Ovary (tissue), 9 donors: Measurements from ENCODE around the gene ARL5C. TPM values are rescaled to one million over a fixed set of nuclear protein-coding genes. Genes with fewer than 3 reads are reported as not detected.

Source experiments
- DNase-seq, 5 donors: peaks; one replicate each; pipeline ENCODE4 v3.0.0-alpha.2; 2019 to 2020
- H3K27ac ChIP-seq, 2 donors: fragments of 200-600 bp; one replicate each; pipeline versions ENCODE4 v1.5.1 to v1.8.0; 2019 to 2022
- H3K27me3 ChIP-seq: fragments of 200-600 bp; one replicate; pipeline ENCODE4 v1.8.0; 2022
- H3K36me3 ChIP-seq: fragments of 200-600 bp; sonication (generic); one replicate; pipeline ENCODE4 v1.5.1; 2019
- H3K4me1 ChIP-seq: one replicate; pipeline ENCODE4 v1.8.1; 2013; ENCODE audit warnings: mild to moderate bottlenecking, moderate library complexity; ENCODE audit not compliant: insufficient read depth
- H3K4me3 ChIP-seq: fragments of 200-600 bp; sonication (generic); one replicate; pipeline ENCODE4 v1.5.1; 2017
- H3K9me3 ChIP-seq, 2 donors: fragments of 200-600 bp in 1 of 2; sonication (generic) in 1 of 2; one replicate each; pipeline versions ENCODE4 v1.5.1 to v1.8.1; 2013 to 2019; ENCODE audit warnings: mild to moderate bottlenecking in 1 of 2, moderate library complexity in 1 of 2
- CTCF ChIP-seq, 3 donors: fragments of 450-650 bp in 2 of 3; fragments of 200-600 bp in 1 of 3; IDR thresholded peaks; one replicate each; pipeline versions ENCODE4 v1.5.1 to v1.8.0; 2016 to 2022; ENCODE audit warnings: antibody characterized with exemption in 3 of 3, mild to moderate bottlenecking in 1 of 3
- EP300 ChIP-seq: sonication (generic); formaldehyde crosslinking; IDR thresholded peaks from one replicate; pipeline ENCODE4 v1.6.1; 2017; ENCODE audit warnings: antibody characterized with exemption
- POLR2A ChIP-seq: fragments of 450-650 bp; IDR thresholded peaks from one replicate; pipeline ENCODE4 v1.6.1; 2017; ENCODE audit warnings: antibody characterized with exemption, mild to moderate bottlenecking, moderate library complexity
- WGBS, 3 donors: extraction: QIAGEN DNeasy Blood & Tissue Kit in 1 of 3; methylation state at CpG; one replicate each; pipeline versions ENCODE4 v1.1.5 to v1.1.7; 2013 to 2017; 5-methylcytosine and 5-hydroxymethylcytosine counted together
- intact Hi-C, 4 donors: fragments of 100-400 bp; cut with DNase I; formaldehyde crosslinking; loops; one replicate each; pipeline versions ENCODE4 v1.11.0 to v1.15.1; 2022 to 2023
- polyA plus RNA-seq, 2 donors: library from polyadenylated mRNA; stranded (reverse); fragments of 200-250 nt in 1 of 2; fragments of 350-450 nt in 1 of 2; fragmentation: Illumina TruSeq in 1 of 2; extraction: RNeasy Lipid Tissue Mini Kit (QIAGEN cat#74804) in 1 of 2; gene quantifications; one replicate each; pipeline ENCODE4 v1.2.3, GENCODE V29; 2013 to 2014
- total RNA-seq, 7 donors: library from RNA; depleted of rRNA in 2 of 7; stranded (reverse); fragments of >200 nt in 2 of 7; fragmentation: NEBNext Ultra II Directional in 3 of 7; extraction: Animal tissue kit (Norgen Biotek cat#: 25700) in 3 of 7; gene quantifications; one replicate each; pipeline versions ENCODE4 v1.1.0 to v1.2.4, GENCODE V29; 2016 to 2023
- donor health status: DM: no; HTN: no; CAD: no; lungs with moderate emphysema.
- donor health status: DM: no; HTN: no; CAD: no.
- donor health status: Bipolar disorder and iron deficiency.
- donor health status: DM: yes; HTN: yes; CAD: no.
- donor health status: DM: no; HTN: no; CAD: no.
- donor health status: DM: yes; HTN: yes; CAD: no.

The ARL5C gene
- total and polyA plus RNA-seq, 9 donors: not detected

GRCh38 chr17:39205112-39205526, 39.2 kb upstream of the ARL5C start:
- TF ChIP-seq CTCF (IDR thresholded peaks at IDR 0.05): no peak
- TF ChIP-seq POLR2A: no peak
- TF ChIP-seq EP300: no peak
- H3K27me3 ChIP-seq: no peaks in the 10 kb centered on the region
- H3K36me3 ChIP-seq: no peaks in the 10 kb centered on the region
- 69 to 76% (median 71%) methylated on average over 3 of the region's 3 CpGs for WGBS, 3 donors
- no peak for DNase-seq
- H3K4me3 ChIP-seq: no peak overlapping the region
- intact Hi-C loops: loop anchor here in 2 of 4 donors (5.0 kb wide), 1 partner anchor 37 kb away; no protein-coding TSS in a partner anchor
- peaks cover 10% of the 10 kb centered on the region for H3K4me1 ChIP-seq
- no peak overlapping the region for H3K27ac ChIP-seq
- no peaks in the 10 kb centered on the region for H3K9me3 ChIP-seq

GRCh38 chr17:39204245-39204644, 38.3 kb upstream of the ARL5C start:
- WGBS, 3 donors: 66 to 70% (median 66%) methylated on average over 8 of the region's 8 CpGs
- Histone ChIP-seq H3K36me3 (no peaks in the 10 kb centered on the region), H3K4me1 (peaks cover 8% of the 10 kb centered on the region), H3K4me3 (no peak overlapping the region), H3K27me3 (no peaks in the 10 kb centered on the region), H3K27ac (no peak overlapping the region), H3K9me3 (no peaks in the 10 kb centered on the region)
- TF ChIP-seq POLR2A (no peak), CTCF (IDR thresholded peaks at IDR 0.05) (no peak), EP300 (no peak)
- intact Hi-C loops: no loop called here
- DNase-seq: no peak

- Histone ChIP-seq H3K4me1 (peaks cover 12% of the 10 kb centered on the region), H3K4me3 (peak overlapping the region; percentile 73), H3K27ac (peak overlapping the region; percentile 93 to 97), H3K27me3 (no peaks in the 10 kb centered on the region), H3K9me3 (no peaks in the 10 kb centered on the region), H3K36me3 (no peaks in the 10 kb centered on the region)
- intact Hi-C loops: no loop called here
- DNase-seq: no peak
- 22 to 34% (median 24%) methylated on average over 11 of the region's 11 CpGs for WGBS, 3 donors
- TF ChIP-seq CTCF (IDR thresholded peaks at IDR 0.05) (no peak), POLR2A (no peak), EP300 (no peak)
Measured at GRCh38 chr17:39200957-39201510, 35.1 kb upstream of the ARL5C start.

DNA sequence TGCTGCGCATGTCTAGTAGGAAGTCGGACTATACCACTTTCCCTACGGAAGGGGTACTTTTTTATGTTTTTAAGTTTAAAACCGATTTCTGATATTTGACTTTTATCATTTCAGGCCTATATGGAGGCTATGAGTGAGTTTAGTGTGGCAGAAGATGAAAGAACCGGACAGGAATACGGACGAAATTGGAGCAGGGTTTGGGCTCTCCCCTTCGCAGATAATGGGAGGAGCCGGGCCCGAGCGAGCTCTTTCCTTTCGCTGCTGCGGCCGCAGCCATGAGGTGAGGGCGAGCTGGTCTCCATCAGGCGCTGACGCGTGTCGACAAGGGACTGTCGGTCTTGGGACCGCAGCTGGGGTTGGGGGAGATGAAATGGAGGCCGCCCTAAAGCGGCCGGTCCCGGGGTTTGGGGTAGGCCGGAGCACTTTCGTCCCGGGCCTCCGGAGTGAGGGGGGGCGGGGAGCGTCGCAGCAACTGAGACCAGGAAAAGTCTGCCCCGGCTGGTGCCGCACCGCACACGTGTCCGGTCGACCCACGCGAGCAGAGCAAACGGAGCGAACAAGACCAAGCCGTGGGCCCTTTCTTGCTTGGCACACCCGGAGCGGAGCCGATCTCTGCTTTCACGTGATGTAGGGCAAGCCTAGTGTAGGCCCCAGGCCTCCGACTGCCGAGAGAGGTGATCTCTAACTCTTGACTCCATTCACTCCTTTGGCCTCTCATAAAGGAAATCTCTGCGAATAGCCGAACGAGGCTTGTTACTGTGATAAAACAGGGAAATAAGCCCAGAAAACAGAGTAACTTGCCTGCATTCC, 34.3 kb upstream of the ARL5C start, which contains the start of gene RPL19:
Gene RPL19, plus strand, starts transcription at position 214 of the 810 bp plus-strand sequence. Its CDS starts 62 bp downstream, at position 276.
- 0 to 1% (median 1%) methylated on average over 46 to 52 of the region's 52 CpGs for WGBS, 3 donors
- peak; percentile 24 for TF ChIP-seq POLR2A
- no peak for TF ChIP-seq CTCF (IDR thresholded peaks at IDR 0.05)
- Histone ChIP-seq H3K27me3 (no peaks in the 10 kb centered on the region), H3K27ac (peak within 1 kb of the TSS; percentile 93 to 97), H3K4me3 (peak within 1 kb of the TSS; percentile 73), H3K4me1 (peaks cover 12% of the 10 kb centered on the region), H3K9me3 (no peaks in the 10 kb centered on the region), H3K36me3 (no peaks in the 10 kb centered on the region)
- intact Hi-C loops: no loop called here
- DNase-seq: peak; percentile 75 to 84 (median 83)
